Stimulated activated CD4-positive, alpha-beta T cell treated with anti-CD3 and anti-CD28 coated beads, Interleukin-2, amount 100 ng/mL, for 4 hours (primary cell): Measurements from ENCODE around the gene WNK2.

ENCODE experiments used
- DNase-seq: peaks from one replicate; pipeline ENCODE4 v3.0.0-alpha.2; 2020; ENCODE audit warnings: low read depth

WNK2 gene

DNA sequence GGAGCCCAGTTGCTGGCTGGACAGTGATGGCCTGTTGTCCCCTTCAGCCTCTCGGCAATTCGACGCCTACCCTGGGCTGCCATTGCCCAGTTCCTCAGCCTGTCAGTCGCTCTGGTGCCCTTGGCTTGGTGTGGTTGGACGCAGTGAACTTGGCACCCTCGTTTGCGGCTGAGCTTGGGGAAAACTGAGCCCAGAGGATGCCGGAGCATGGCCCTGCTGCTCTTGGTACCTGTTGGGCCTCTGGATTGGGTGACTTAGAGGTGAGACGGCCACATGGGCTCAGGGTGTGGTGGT lies 16.5 kb downstream of the WNK2 start:
- no peak for DNase-seq

DNA sequence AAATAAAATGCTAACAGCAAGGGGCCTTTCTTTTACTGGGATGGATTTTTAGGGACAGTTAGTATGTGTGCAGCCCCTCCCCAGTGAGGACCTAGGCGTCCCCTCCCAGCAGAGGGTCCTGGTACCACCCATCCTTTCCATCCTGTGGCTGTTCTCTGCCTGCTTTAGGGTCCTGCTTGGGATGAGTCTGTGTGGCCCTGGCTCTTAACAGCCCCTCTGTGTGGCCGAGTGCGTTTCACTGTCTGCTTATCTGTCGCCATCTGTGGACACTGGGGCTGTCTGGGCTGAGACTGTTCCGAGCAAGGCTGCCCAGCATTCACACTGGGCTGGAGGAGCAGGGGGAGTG lies 17.0 kb downstream of the WNK2 start:
- no peak for DNase-seq

DNA sequence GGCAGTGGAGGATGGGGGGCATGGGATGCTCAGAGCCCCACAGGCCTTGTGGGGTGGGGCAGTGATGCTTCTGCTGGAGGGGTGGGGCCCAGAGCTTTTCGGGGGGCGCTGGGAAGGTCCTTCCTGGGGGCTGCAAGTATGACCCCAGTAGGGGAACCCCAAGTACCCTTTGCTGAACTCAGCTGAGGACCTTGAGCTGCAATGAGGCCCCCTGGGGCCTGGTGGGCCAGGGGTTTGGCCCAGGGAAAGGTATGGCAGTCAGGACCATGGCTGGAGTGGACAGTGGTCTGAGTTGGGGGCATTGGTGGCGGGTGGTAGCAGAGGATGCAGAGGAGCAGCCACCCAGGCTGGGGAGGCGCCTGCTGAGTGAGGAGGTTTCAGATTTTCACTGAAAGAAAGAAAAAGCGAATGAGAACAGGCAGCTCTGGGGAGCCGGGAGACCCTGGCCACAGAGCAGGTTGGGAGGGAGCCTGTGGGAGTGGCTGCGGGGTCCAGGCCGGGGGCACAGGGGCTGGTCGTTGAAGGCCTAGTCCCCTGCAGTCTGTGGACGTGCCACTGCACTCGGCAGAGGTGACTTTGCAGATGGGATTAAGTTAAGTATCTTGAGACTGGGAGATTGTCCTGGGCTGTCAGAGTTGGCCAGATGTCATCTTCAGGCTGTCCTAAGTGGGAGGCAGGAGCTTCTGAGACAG lies 19.2 kb downstream of the WNK2 start:
- DNase-seq = no peak

DNA sequence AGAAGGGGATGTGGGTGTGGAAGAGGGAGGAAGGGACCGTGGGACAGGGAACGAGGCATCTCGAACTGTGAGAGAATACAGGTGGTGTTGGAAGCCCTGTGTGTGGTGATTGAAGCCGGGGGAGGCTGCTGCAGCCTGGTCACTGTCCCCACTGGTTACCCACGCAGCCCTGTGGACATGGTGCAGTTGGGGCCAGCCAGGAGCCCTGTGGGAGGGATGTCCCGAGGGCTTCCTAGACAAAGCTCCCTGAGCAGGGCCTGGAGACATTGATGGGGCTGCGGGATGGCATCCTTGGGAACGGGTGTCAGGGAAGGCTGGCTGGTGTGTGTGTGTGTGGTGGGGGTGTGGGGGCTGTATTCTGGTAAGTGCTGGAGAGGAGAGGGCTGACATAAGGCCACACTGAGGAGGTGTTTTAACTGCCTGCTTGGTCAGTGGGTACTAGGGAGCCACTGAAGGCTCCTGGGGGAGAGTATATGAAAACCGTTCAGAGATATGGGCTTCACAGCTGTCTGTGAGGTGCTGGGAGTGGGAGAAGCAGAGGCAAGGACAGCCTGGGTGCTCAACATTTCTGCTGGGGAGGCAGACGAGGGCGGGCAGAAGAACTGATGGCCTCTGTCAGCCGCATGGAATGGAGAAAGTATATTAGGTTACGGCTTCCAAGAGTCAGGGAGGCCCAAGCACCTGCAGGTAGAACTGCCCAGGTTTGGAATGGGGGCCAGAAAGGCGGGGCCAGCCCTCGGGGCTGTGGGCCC lies 20.0 kb downstream of the WNK2 start:
- no peak for DNase-seq

DNA sequence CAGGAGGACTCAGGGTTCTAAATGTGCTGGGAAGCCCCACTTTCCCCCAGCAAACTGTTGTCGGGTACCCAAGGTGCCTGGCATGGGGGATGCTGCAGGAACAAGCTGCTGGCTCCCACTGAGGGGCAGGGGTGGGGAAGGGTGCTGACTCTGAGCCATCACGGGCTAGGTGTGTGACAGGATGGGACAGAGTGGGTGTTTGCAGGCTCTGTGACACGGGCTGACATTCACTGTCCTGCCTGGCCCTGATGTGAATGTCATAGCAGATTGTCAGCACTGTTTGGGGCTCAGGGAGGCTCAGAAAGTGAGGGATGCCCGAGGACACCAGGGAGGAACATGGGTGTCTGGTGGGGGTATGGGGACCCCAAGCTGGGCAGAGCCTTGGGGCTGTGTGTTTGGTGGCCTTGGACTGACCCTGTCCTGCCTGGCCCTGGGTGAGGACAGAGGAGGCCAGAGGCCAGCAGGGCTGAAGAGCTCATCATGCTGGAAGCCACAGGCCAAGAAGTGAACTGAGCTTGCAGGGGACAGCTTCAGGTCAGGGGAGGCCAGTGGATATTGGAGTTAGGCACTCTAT lies 20.6 kb downstream of the WNK2 start:
- no peak for DNase-seq

DNA sequence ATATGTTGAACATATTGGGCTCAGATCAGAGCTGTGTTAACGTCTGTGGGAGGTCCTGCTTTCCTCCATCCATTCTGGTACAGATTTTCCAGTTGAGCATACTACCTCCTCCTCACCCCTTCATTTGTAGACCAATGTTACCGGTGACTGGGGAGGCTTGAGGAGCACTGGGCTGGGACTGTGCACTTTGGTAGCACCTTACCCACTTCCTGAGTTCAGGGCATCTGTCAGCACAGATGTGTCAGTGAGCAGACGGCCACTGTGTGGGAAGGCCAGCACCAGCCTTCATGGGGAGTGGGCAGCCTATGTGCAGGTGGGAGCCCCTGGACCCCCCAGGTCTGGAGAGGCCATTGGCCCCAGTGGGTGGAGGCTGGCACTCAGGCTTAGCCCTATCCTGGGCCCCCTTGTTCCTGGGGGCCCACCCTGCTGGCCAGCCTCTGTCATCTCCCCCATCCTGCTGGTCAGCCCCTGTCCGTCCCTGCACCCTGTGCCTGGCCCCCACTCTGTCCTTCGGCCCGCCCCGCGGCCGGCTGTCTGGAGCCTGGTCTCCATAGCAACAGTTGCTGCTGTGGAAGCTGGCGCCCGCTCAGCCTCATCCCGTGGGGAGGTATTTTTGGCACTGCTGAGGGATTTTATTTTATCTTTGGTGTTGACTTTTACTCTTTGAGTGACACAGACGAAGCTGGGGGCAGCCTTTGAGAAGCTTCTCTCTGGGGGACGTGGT lies 21.3 kb downstream of the WNK2 start:
- DNase-seq = no peak

DNA sequence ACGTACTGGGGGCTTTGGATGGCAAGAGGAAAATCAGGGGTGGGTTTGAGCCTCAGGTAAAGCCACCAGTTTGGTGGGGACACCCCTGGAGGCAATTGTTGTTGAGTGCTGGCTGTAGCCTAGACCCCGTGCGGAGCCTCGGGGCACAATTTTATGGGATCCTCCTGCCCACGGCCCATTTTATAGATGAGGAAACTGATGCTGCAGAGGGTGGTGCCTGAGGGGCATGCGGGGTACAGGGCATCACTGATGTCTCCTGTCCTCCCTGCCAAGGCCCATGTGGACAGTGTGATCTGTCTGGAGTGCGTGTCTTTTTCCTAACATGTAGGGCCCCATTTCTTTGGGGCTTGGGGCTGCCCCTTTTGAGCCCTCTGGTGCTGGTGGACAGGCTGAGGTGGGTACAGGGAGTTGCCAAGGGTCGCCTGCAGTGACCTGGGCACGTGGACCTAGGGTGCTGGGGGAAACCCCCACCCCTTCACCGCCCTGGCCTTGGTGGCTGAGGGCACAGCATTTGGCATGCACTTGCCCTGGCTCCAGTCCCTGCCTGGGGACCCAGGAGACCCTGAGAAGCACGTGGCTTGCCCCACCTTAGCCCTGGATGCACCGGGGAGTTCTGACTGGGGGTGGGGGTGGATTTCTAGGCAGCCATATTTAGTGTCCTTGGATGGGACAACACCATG lies 22.1 kb downstream of the WNK2 start:
- DNase-seq = no peak

DNA sequence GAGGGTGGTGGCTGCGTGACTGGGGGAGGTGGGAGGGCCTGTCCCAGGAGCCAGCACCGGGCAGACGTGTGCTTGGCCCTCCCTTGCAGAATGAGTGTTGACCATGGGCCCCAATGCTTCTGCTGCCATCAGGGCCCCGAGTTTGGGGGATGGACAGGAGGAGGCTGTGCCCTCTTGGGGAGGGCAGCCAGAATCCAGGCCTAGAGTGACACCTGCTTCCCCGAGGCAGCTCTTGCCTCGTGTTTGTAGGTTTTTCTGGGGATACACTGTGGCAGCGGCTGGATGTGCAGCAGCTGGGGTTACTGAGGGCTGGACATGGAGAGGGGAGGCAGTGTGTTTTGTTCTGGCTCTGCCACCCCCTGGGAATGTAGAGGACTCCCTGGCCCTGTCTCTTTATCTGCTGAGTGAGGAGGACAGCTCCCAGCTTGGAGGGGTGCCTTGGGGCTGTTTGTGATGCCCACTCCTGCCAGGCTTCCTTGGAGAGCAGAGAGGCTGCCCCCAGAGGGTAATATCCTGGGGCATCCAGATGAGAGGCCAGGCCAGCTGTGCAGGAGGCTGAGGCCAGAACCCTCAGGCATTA lies 22.7 kb downstream of the WNK2 start:
- DNase-seq = no peak

DNA sequence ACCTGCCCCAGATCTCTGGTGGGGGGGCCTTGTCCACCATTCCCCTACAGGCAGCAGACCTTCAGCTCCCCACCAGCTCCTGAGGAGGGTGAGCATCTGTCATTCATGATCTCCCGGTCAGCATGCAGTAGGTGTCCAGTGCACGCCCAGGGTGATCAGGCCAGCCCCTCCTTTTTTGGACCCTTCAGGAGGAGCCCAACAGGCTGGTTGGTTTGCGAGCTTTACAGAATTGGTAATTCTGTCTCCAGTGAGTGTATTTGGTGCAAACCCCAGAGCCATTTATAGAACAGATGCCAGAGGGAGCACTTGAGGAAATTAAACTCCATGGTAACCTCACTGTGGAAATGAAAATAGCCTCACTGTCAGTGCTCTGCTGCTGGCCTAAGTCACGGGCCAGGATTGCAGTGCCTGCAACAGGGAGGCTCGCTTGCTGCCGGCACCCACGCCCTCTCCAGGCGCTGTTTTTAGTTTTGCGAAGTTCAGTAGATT lies 23.4 kb downstream of the WNK2 start:
- DNase-seq = no peak

DNA sequence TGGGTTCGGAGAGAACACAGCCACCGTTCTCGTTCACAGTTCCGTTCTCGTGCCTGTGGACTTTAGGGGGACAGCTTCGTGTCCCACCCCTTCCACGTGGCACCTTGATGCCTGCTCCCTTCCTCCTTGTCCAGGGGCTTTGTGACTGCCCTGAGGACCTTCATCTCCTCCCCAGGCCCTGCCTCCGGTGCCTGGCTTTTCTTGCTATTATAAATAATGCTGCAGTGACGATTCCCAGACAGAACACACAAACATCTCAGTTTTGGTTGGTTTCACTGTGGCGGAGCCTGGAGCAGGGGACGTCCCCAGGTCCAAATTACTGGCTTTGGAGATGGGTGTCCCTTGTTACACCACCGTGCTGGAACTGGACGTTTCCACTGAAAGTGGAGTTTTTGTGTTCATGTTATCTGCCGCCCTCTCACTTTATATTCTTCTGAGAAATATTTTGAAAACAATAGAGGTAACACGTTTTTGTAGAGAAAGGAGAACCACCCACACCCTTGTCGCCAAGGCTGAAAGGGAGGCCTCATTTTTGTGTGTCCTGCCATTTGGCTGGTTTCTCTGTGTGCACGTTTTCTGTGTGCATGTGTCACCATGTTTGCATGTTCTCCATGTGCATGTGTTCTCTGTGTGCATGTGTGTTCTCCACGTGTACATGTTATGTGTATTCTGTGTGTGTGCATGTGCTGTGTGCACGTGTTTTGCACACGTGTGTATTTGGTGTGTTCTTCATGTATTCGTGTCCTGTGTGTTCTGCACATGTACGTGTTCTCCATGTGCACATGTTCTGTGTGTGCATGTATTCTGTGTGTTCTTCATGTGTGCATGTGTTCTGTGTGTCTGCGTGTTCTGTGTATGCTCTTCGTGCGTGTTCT lies 24.2 kb downstream of the WNK2 start:
- DNase-seq = no peak

DNA sequence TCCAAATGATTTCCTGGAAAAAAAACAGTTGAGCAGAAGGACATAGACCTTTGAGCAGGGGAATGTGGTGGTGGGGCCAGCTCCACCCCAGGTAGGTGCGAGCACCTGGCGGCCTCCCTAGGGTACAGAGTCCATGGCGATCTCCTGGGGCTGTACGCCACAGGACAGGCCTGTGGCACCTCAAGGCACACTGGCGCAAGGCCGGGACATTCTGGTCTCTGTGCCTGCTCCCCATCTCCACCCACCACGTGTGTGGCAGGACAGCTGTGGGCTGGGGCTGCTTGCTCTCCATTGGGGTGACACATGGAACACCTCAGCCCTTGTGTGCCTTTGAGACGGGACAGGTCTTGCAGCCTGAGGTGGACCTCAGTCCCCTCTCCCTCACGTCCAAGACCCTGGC lies 25.2 kb downstream of the WNK2 start:
- no peak for DNase-seq

DNA sequence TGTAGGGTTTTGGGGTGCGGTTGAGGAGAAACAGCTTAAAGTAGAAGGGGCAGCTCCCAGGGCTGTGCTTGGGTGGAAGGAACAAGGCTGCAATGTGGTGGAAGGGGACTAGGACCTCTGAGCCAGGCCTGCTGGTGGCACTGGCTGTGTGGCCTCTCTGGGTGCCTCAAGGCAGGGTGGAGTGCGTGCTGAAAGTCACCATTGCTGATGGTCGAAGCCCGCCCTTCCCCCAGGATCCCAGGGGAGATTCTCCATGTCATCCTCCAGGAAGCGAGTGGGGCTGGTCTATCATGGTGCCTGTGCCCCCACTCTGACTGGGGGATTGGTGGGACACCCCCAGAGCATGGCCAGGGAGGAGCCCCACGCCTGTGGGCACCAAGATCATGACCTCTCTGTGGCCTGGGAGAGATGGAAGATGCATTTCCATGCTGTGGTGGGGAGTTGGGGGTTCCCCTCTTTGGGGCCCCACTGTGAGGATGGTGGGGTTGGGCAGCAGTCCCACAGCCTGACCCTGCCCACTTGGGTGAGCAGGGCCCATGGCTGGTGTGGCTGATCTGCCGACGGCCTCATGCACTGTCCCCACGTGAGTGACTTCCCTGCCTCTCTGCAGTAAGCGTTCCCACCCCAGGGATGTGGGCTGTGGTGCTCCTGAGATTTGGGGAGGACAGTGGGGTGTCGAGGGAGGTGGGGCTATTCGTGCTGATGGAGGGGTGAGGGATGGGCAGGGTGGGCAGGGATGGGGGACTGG lies 25.8 kb downstream of the WNK2 start:
- no peak for DNase-seq

DNA sequence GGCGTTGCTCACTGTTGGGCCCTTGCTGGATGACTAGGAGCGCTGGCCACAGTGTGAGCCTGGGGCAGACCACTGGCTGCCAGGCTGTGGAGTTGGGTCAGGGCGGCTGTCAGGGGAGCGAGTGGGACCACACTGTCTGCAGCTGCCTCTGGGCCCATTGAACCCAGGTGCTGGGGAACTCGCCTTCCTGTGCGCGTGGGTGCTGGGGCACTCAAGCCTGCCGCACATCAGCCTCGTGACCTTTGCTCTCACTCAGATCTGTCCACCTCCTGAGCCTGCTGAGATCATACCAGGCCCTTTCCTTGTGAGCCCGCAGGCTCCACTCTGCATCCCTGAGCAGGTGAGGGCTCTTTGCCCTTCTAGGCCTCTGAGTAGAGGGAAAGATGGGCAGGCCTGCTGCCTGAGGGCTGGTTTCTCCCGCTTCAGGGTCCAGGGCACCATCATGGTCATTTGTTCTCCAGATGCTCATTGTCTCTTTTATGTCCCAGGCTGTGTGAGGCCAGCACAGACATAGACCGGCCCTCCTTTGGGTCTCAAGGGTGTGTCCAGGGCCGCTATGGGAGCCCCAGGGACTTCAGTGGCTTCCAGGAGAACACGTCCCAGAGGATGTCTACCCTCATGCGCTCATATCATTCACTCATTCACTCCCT lies 26.5 kb downstream of the WNK2 start:
- DNase-seq = no peak

DNA sequence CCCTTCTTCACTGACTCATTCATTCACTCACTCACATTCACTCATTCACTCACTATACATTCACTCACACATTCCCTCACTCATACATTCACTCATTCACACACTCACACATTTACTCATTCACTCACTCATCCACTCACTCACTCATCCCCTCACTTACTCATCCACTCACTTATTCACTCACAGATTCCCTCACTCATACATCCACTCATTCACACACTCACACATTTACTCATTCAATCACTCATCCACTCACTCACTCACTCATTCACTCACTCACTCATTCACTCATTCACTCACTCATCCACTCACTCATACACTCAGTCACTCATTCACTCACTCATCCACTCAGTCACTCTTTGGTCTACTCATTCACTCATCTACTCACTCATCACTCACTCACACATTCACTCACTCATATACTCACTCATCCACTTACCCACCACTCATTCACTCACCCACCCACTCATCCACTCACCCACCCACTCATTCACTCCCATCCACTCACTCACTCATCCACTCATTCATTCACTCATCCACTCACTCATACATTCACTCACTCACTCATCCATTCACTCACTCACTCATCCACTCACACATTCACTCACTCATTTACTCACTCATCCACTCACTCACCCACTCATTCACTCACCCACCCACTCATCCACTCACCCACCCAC lies 27.2 kb downstream of the WNK2 start:
- no peak for DNase-seq

DNA sequence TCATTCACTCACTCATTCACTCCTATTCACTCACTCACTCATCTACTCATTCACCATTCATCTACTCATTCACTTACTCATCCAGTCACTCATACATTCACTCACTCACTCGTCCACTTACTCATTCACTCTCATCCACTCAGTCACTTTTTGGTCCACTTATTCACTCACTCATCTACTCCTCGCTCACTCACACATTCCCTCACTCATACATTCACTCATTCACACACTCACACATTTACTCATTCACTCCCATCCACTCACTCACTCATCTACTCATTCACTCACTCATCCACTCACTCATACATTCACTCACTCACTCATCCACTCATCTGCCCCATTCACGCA lies 27.7 kb downstream of the WNK2 start:
- DNase-seq = no peak

DNA sequence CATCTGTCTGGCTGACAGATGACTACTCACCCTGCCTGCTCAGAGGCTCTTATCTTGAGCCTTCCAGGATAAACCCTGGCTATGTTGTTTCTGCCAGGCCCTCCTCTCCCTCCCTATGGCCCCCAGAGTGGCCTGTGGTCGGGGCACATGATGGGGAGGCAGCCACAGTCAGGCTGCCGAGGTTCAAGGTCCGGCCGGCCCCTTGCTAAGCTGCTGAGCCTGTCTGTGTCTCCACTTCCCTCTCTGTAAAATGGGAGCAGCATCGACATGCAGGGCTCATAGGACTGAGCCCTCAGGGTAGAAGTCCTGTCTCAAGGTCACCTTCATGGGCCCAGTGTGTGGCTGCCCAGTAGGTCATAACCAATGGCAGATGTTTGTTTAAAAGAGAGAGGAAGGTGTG lies 28.5 kb downstream of the WNK2 start:
- no peak for DNase-seq

DNA sequence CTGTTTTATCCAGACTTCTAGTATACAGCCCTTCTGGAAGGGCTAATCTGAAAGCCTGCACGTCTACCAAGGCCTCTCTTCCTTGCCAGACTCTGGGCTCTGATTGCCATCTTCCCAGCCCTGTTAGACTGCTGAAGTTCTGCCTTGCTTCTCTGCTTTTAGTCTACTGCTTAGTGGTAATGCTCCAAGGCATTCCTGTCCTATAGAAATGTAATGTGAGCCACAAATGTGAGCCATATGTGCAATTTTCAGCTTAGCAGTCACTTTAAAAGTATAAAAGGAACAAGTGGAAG lies 32.1 kb downstream of the WNK2 start:
- DNase-seq = no peak

DNA sequence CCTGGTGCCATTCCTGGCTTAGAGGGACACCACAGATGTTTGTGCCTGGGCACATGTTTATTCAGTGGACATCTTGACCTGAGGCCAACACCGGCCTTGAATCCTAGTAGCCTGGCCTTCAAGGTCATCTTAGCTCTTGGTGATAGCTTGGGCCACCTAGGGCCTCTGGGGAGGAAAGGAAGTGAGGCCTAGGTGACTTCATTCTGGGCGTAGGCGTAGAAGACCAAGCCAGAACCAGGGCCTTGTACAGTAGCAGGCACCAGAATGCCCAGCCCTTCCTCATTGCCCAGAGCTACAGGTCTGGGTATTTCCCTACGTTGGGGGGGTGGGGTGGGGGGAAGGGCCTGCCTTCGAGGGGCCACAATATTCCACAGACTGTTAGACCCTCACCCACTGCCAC lies 33.8 kb downstream of the WNK2 start:
- DNase-seq = no peak

DNA sequence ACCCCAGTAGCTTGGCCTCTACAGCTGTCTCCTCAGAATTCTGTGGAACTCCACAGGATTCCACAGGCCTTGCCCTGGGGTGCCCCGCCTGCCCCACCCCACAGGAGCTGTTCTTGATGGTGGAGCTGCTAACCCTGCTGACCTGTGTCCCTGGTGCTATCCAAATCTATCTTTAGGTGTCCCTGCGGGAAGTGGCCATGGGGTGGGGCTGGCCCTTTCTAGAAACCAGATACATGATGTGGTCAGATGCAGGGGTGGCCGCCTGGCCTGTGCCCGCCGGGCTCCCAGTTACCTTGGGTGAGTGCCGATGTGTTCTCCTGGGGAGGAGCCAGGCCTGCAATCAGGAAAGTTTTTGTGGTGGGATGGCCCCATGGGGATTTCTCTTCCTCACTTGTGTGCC lies 34.2 kb downstream of the WNK2 start:
- DNase-seq = no peak
